HG02840 (cell line): ENCODE data around the gene ATP5F1E.

Experiments used
- ATAC-seq: cut with Tn5 transposase; IDR thresholded peaks from one replicate; pipeline ENCODE4 v1.9.1; 2021; ENCODE audit warnings: mild to moderate bottlenecking, moderate library complexity, moderate number of reproducible peaks; ENCODE audit not compliant: unreplicated experiment, low FRiP score

The ATP5F1E gene

DNA sequence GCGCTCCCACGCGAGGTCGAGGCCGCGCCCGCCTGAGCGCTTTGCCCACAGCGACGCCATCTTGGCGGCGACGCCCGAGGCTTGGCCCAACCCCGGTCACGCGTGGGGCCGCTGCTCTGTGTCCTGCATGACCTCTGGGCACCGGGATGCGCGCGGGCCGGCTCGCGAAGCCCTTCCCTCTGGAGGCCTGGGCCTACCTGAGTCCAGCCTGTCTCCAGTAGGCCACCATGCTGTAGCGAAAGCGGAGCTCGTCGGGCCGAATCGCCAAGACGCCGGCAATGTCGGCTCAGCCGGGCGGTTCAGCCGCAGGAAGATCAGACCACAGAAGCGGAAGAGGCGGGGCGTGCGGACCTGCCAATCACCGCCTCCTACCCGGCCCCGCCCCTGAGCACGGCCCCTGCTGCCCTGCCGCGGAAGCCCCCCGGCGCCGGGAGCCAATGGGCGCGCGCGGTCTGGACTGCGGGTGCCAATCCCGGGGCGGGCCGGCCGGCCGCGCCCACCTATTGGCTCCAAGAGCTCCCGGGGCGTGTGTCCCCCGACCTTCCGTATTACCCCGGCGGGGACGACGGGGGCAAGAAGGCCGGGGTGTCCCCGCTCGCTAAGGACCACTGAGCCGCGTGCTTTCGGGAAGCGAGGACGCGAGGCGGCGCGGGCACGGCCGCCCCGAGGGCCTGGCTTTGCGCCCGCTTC is at the start of gene ATP5F1E:
TSS of gene ATP5F1E (minus strand) at position 313 of the 690 bp plus-strand sequence. CDS start at position 229, 84 bp downstream.
- peak; percentile 92 for ATAC-seq

DNA sequence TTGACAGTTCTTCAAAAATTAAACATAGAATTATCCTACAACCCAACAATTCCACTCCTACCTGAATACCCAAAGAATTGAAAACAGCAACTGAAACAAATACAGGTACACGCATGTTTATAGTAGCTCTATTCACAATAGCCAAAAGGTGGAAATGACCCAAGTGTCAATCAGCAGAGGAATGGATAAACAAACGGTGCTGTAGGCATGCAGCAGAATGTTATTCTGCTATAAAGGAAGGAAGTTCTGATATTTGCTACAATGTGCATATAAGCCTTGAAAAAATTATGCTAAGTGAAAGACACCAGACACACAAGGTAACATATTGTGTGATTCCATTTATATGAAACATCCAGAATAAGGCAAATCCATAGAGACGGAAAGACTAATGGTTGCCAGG is 48.9 kb upstream of the ATP5F1E start:
- ATAC-seq: no peak

DNA sequence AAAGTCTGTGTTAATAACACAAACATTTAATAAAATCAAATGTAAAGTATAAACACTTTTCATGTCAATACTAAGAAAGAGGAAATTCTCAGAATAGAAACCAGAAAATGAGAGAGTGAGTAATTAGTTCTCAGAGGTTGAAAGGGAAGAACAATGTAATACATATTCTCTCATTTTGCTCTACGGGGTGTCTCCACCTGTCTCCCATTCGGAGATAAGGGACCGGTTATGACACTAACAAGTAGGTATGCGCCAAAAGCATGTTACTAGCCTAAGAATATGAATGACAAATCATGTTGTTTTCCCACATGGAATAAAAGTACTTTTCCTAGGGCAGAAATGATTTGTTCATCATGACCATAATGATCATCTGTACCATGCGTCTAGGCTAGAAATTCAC is 46.1 kb upstream of the ATP5F1E start:
- no peak for ATAC-seq

DNA sequence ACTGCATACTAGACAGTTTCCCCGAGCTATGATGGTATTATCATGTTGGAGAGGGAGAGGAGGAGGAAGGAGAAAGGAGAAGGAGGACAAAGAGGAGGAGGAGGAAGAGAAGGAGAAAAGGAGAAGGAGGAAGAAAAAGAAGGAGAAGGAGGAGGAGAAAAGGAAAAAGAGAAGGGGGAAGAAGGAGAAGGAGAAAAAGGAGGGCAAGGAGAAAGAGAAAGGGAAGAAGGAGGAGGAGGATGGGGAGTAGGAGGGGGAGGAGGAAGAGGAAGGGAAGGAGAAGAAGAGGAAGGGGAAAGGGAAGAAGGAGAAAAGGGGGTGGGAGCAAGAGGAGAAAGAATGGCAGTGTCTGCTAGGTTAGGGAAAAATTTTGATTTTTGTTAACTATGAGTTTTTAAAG is 45.6 kb upstream of the ATP5F1E start:
- no peak for ATAC-seq

DNA sequence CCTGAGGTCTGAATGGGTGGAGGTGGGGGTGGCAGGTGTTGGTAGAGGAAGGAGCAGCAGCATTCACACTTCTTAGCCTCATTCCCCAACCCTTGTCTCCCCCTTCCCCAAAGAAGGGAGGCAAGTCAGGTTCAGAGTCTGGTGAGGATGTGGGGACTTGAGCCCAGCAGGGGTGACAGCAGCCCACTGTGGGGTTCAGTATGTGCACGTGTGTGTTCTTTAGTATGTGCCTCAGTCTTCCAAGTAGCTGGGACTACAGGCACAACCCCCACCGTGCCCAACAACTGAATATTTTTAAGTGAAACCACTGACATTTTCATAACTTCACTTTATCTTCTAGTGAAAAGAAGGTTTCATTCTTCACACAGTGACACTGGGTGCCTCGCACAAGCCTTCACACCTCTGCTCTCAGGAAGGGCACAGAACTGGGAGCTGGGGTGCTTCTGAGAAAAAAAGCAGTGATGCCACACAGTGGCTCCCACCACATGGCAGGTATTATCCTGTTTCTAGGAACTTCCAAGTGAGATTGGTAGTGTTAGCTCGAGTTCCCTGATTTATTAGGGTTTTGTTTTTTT is 43.9 kb upstream of the ATP5F1E start:
- no peak for ATAC-seq

DNA sequence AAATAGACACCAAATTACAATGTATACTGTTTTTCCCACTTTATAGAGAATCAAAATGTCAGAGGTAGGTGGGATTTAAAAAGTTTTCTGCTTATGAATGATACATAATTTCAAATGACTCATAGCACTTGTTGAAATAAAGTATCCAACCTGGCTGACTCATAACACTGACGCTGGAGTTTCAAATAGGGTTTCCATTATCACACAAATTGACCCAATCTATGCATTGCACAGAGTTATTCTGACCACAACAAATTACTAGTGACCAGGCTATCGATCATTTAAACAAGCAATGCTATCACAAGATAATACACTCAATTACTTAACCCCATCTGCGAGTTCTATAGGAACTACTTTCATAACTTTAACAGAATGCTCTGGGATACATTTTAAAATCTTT is 42.3 kb upstream of the ATP5F1E start:
- no peak for ATAC-seq

DNA sequence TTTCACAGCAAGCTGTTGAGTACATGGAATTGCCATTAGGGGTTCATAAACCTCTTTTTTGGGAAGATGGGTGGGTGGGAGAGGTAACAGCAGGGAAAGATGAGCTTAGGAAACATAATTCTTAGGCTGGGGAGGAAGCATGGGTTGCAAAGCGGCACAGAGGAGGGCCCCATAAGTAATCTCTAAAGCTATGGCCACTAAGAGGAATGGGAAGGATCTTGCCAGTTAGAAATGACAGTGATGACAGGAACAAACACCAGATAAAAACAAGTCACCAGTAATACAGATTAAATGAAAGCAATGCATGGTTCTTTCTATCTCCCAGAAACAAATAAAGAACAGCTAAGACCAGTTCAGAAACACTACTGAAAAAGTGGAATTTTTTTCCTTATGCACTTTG is 41.4 kb upstream of the ATP5F1E start:
- ATAC-seq: no peak

DNA sequence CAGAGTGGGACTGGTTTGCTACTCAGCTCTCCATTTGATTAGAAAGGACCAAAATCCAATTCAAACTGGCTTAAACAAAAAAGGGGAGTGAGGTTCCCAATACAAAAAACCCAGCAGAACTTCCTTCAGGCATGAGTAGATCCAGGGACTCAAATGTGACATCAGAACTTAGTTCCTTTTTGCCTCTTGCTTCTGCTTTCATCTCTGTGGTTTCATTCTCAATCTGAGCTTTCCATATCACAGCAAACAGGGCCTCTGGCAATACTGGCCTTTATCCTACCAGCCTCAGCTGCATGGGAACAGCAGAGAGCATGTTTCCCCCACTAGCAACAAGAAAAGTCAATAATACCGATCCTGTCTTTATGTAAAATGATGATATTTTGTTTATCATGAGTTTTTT is 39.1 kb upstream of the ATP5F1E start:
- ATAC-seq: no peak

DNA sequence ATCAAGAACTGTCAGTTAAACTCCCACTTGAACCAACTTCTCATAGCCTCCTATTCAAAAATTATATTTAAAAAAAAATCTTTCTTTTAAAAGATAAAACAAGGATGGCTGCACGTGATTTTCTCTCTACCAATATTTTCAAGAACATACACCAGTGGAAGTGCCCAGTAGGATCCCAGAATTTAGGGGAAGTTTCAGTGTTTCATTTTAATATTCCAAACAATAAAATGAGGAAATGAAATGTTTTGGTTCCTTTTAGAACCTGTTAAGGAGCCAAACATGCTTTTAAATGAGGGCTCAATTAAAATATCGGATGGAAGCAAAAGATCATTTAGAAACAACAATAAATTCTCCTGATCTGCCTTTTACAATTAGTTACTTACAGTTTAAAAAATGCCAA is 36.9 kb upstream of the ATP5F1E start:
- no peak for ATAC-seq

DNA sequence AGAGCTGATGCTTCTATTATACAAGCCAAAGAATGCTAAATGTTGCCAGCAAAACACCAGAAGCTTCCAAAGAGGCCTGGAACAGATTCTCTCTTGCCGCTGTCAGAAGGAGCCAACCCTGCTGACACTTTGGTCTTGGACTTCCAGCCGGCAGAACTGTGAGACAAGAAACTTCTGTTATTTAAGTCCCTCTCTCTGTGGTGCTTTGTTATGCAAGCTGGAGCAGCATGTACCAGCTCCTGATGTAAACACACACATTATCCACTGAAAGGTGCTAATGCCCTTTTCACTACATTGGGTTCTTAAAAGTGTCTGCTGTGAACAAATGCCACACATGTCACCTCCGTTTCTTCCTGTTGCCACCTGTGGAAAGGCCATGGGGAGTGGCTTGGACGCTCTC is 36.4 kb upstream of the ATP5F1E start:
- ATAC-seq: no peak

DNA sequence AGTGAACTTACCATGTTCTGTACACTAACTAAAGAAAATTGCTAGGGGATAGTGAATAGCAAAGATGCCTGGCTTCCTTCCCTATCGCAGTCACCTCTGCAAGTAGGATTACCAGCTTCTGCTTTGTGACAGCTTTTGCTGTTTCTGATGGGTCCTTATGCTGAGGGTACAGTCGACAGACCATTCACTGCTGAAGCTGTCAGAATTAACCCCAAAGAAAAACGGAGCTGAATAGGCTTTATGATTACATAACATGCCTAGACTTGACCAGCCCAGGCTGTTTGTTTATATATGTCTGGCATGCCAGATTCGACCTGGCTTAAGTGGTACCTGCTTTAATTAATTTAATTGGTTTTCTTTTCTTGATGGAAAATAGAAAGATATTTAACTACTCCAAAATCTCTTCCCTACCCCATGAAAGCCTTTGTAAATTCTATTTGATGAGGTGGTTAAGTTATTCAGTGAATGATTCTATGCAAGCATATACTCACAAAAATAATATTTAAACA is 32.1 kb upstream of the ATP5F1E start:
- ATAC-seq: no peak

DNA sequence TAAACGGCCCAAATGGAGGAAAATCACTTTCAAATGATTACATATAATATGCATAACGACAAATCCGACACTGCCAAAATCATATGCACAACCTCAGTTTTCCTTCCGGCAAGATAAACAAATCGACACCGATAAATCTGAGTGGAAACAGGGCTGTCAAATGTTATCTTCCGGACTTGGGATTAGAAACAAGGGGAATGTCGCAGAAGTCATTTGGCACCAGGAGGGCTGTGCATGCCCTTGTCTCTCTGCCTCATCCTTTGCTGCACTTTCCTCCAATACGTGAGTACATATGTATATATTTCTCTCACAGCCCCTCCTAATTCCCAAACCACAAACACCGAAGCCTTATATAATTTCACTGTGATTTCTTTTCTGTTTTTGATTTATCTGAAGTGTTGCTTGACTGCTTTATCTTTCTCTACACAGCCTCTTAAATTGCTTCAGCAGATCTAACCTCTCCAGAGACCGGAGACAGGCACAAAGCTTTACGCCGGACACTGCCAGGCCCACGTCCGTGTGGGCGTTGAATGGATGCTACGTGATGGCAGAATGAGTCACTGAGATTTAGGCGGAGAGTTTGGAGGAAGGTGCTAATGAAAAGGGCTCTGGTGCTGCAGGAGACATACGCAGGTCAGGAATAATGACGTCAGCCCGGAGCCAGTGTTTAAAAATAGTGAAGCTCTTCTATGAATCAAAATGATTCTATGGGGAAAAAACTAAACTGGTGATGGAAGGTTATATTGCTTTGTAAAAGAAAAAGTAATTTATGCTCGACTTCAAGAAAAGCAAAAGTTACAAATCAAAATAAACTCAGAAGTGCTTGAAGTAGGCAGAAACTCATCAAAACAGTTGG is 31.5 kb upstream of the ATP5F1E start:
- ATAC-seq: no peak

DNA sequence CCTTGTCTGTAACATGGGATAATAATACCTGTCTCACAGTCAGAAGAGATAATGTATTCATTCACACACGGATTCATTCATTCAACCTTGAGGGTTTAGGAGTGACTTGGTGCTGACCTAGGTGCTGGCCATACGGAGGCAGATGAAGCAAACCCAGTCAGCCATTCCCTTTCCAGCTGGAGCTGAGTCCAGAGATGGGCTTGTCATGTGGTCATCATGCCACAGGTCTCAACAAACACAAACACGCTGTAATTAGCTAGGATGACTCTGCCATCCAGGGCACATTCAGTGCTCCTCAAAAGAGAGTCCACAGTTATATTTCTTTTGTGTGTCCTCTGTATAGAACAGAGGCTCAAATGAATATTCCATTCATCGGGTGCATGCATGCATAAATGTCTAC is 29.9 kb upstream of the ATP5F1E start:
- no peak for ATAC-seq

DNA sequence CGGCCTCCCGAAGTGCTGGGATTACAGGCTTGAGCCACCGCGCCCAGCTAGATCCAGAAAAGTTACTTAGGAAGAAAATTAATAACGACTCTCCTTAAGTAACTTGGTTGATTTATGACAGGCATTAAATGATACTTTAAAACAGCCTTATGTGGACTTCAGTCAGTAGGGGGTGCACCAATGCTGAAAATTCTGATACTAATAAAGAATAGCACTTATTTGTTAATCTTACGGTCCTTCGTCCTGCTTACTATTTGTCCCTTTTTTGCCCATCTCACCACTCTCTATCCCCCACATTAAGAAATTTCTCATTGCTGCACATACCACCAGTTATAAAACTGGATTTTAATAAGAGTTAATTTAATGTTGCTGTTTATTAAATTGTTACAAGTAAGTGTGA is 23.2 kb upstream of the ATP5F1E start:
- no peak for ATAC-seq

DNA sequence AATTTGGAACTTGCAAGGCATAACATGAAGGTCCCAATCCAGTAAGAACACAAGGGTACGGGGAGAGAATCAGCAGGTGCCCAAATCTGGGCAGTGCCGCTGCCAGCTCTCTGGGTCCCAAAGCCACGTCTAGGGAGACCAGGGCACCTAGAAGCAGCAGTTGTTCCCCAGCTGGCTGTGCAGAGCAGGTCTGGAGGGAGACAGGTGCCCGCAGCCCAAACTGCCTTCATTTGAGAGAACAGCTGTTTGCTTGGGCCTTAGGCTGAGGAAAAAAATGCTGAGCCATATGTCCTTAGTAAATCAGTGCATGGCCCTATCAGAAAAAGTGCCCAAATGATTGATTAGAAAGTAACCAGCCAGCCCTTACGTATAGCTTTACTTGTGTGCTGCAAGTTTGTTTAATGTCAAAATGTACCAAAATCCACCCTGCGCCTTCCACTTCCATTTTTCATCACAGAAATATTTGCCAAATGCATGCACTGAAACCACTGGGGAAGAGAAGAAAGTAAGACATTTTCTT is 19.6 kb upstream of the ATP5F1E start:
- ATAC-seq: no peak

DNA sequence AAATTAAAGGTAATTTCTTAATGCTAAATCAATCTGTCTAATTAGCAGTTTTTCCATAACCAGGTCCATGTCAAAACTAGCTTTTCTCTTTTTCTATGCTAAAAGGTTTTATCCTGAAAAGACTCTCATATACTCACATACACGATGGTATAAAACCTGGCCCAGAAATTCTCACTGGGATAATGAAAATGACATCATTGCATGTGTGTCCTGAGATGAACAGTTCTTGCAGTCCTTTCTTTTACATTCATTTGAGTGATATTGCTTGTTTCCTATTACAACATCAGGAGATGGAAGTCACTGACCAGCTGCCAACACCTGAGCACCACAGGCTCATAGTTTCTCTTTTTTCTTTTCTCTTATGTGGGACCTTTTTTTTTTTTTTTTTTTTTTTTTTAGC is 18.3 kb upstream of the ATP5F1E start:
- no peak for ATAC-seq

DNA sequence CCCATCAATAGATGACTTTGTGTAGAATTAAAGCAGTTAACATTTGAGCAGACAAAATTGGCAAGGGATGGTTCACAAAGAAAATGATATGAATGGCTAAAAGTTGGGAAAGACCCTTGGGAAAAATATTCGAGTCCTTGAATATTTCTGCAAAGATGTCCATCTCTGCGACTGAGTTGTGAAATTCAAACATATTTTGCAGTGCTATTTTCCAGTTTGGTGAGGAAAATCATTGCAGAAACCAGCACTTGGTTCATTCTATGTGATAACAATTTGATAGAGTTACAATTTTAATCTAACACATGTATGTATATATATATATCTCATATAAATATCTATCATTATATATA is 16.5 kb upstream of the ATP5F1E start:
- no peak for ATAC-seq

DNA sequence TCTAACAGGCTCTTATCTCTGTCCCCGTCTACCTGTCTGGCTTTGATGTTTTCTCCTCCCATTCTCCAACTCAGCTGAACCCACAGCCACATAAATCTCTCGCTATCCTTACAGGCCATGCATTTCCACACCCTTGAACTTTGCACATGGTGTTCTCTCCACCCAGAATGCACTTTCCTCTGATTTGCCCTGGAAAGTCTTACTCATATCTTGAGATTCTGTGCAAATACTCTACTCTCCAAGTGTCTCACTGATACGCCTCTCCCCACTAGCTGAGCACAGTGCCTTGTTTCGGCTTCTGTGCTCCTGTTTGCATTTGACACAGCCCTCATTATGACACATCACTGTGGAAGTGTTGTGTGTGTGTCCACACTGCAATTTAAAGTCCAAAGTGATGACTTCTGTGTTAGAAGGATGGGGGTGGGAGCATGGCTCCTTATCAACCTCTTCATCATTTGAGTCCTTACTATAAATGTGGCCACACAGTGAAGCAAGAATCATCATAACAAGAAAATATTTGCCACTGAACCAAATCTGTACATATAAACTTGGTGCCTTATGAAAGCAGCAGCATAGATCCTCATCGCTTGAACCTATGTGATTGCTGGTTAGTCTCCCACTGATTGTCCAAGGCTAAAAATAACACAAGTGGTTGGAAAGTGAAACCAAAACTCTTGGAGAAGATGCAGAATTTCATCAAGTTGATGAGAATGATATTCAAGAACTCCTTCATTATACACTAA is 16.0 kb upstream of the ATP5F1E start:
- ATAC-seq: no peak

DNA sequence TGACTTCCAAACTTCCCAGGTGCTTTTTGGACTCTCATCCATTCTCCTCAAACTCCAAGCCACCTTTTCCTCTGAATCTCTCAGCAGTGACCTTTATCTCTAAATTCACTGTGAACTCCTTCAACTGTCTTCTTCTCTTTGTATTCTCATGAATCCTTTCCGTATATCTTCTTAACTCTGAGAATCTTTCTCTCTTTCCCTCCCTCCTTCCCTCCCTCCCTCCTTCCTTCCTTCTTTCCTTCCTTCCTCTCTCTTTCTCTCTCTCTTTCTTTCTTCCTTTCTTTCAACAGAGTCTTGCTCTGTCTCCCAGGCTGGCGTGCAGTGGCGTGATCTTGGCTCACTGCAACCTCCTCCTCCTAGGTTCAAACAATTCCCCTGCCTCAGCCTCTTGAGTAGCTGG is 14.7 kb upstream of the ATP5F1E start:
- no peak for ATAC-seq

DNA sequence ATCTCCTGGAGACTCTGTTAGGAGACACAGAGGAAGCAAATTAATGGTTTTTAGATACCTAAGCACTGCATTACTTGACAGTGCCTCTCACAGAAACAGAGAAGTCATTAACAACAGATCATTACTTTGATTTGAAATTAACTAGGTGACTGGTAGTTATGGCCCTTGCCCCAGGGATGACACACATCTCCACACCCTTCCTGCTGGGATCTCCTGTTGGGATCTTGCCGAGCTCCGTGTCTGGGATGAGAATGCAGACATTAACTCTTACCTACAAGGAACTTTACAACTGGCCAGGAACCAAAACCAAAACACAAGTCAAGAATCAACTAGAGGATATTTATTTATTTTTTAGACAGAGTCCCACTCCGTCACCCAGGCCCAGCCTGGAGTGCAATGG is 12.7 kb upstream of the ATP5F1E start:
- no peak for ATAC-seq

DNA sequence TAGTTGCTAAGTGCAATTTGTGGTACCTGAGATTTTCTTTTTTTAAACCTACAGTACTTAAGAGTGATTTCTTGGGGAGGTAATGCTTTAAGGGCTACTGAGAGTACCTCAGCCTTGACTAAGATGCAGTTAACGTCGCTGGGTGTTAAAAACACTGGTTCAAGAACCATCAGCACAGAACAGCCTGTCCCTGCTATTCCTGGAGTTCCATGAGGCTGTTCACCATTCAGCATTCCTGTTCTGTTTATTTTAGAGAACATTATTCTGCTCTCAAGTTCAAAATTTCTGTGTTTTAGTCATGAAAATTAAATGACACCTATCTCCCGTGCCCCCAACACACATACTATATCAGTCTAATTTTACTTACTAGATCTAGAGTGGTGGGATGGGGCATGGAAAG is 12.2 kb upstream of the ATP5F1E start:
- no peak for ATAC-seq
